ENCODE results near the gene SYNRG.
"Not testable (repeated sequence)": the region's sequence is repeated elsewhere in the genome, so short reads cannot be mapped to it uniquely, and the experiment has no call there.

The SYNRG gene

GRCh38 chr17:37609170-37610040 is at the start of gene SYNRG:
TSS of gene SYNRG (minus strand) at chr17:37609418. CDS start at chr17:37609355, 63 bp downstream.
- DNase-seq: peak; percentile 89 to 91

GRCh38 chr17:37657202-37657601 is 48.0 kb upstream of the SYNRG start:
- DNase-seq: no peak

GRCh38 chr17:37651849-37652248 is 42.6 kb upstream of the SYNRG start:
- DNase-seq: no peak

GRCh38 chr17:37650419-37651003 is 41.3 kb upstream of the SYNRG start:
- no peak for DNase-seq

- DNase-seq: no peak
Measured at GRCh38 chr17:37648555-37648954, 39.3 kb upstream of the SYNRG start.

GRCh38 chr17:37647856-37648255 is 38.6 kb upstream of the SYNRG start:
- no peak for DNase-seq

GRCh38 chr17:37643869-37644268 is 34.7 kb upstream of the SYNRG start:
- no peak for DNase-seq

GRCh38 chr17:37643118-37643766 is 34.0 kb upstream of the SYNRG start, which contains the start of gene DDX52:
TSS of gene DDX52 (minus strand) at chr17:37643446. CDS start at chr17:37643420, 26 bp downstream.
- DNase-seq: peak; percentile 86 to 90

GRCh38 chr17:37642681-37643080 is 33.5 kb upstream of the SYNRG start:
- no peak for DNase-seq

- no peak for DNase-seq
Measured at GRCh38 chr17:37640015-37640414, 30.8 kb upstream of the SYNRG start.

- DNase-seq: no peak
Measured at GRCh38 chr17:37637956-37638355, 28.7 kb upstream of the SYNRG start.

- not testable (repeated sequence) for DNase-seq
Measured at GRCh38 chr17:37616430-37616829, 7.2 kb upstream of the SYNRG start.

- no peak for DNase-seq
Measured at GRCh38 chr17:37614823-37615222, 5.6 kb upstream of the SYNRG start.

GRCh38 chr17:37614391-37614790 is 5.2 kb upstream of the SYNRG start:
- no peak for DNase-seq

- no peak for DNase-seq
Measured at GRCh38 chr17:37610971-37611370, 1.8 kb upstream of the SYNRG start.

- not testable (repeated sequence) for DNase-seq
Measured at GRCh38 chr17:37610041-37610420, 813 bp upstream of the SYNRG start.

GRCh38 chr17:37608351-37609169 is 658 bp downstream of the SYNRG start:
- no peak for DNase-seq

GRCh38 chr17:37607637-37608331 is 1.4 kb downstream of the SYNRG start:
- peak; percentile 21 to 23 for DNase-seq

GRCh38 chr17:37605813-37606505 is 3.3 kb downstream of the SYNRG start:
- peak in 1 of 2 experiments; percentile 47 for DNase-seq

- no peak for DNase-seq
Measured at GRCh38 chr17:37605081-37605480, 4.1 kb downstream of the SYNRG start.

- DNase-seq: peak in 1 of 2 experiments; percentile 13
Measured at GRCh38 chr17:37604556-37604955, 4.7 kb downstream of the SYNRG start.
